WTC11 (cell line): ENCODE measurements around the gene PDPK1. TPM values are rescaled to one million over a fixed set of nuclear protein-coding genes. Genes with fewer than 3 reads are reported as not detected.
A peak's percentile ranks its signal among the peaks of the same experiment; 100 is the strongest.

Experiments
- EMX1 ChIP-seq: fragments of 250-450 bp; sonication (Bioruptor Pico); IDR thresholded peaks from 2 replicates; pipeline ENCODE4 v1.8.0; 2021; ENCODE audit warnings: mild to moderate bottlenecking
- FOXK1 ChIP-seq: sonication (generic); formaldehyde crosslinking; IDR thresholded peaks from 2 replicates; pipeline ENCODE4 v1.8.0; 2022; ENCODE audit warnings: mild to moderate bottlenecking, moderate library complexity, missing genetic modification reagents
- FOXP1 ChIP-seq: sonication (generic); formaldehyde crosslinking; IDR thresholded peaks from 2 replicates; pipeline ENCODE4 v1.8.0; 2022; ENCODE audit warnings: missing genetic modification reagents, mild to moderate bottlenecking, moderate library complexity, borderline replicate concordance
- GABPB1 ChIP-seq: sonication (generic); formaldehyde crosslinking; IDR thresholded peaks from 2 replicates; pipeline ENCODE4 v1.8.1; 2023; ENCODE audit warnings: mild to moderate bottlenecking, missing genetic modification reagents
- IRF2 ChIP-seq: sonication (generic); formaldehyde crosslinking; IDR thresholded peaks from 2 replicates; pipeline ENCODE4 v1.8.0; 2022; ENCODE audit warnings: low read depth, missing genetic modification reagents, borderline replicate concordance
- JUN ChIP-seq: sonication (generic); formaldehyde crosslinking; IDR thresholded peaks from 2 replicates; pipeline ENCODE4 v1.8.0; 2023; ENCODE audit warnings: mild to moderate bottlenecking, missing genetic modification reagents
- KAT7 ChIP-seq: sonication (generic); formaldehyde crosslinking; IDR thresholded peaks from 2 replicates; pipeline ENCODE4 v1.8.1; 2023; ENCODE audit warnings: missing genetic modification reagents, mild to moderate bottlenecking, borderline replicate concordance
- MXD4 ChIP-seq: fragments of 250-450 bp; sonication (Bioruptor Pico); IDR thresholded peaks from 2 replicates; pipeline ENCODE4 v1.8.0; 2021; ENCODE audit warnings: mild to moderate bottlenecking, moderate library complexity, borderline replicate concordance
- NFATC4 ChIP-seq: fragments of 250-450 bp; sonication (Bioruptor Pico); IDR thresholded peaks from 2 replicates; pipeline ENCODE4 v1.9.0; 2021; ENCODE audit warnings: mild to moderate bottlenecking
- NFE2L1 ChIP-seq: sonication (generic); formaldehyde crosslinking; IDR thresholded peaks from 2 replicates; pipeline ENCODE4 v1.8.1; 2023; ENCODE audit warnings: missing genetic modification reagents
- NFYB ChIP-seq: sonication (generic); formaldehyde crosslinking; conservative IDR thresholded peaks from 2 replicates; pipeline ENCODE4 v1.8.0; 2022; ENCODE audit warnings: low read depth, missing genetic modification reagents
- OVOL2 ChIP-seq: fragments of 250-450 bp; sonication (Bioruptor Pico); IDR thresholded peaks from 2 replicates; pipeline ENCODE4 v1.9.0; 2021; ENCODE audit warnings: mild to moderate bottlenecking, borderline replicate concordance
- RELA ChIP-seq: sonication (generic); formaldehyde crosslinking; IDR thresholded peaks from 2 replicates; pipeline ENCODE4 v1.8.1; 2022; ENCODE audit warnings: missing genetic modification reagents, mild to moderate bottlenecking, borderline replicate concordance
- TEAD1 ChIP-seq: sonication (generic); formaldehyde crosslinking; IDR thresholded peaks from 2 replicates; pipeline ENCODE4 v1.8.0; 2022; ENCODE audit warnings: mild to moderate bottlenecking, missing genetic modification reagents
- TEAD4 ChIP-seq: sonication (generic); formaldehyde crosslinking; IDR thresholded peaks from 2 replicates; pipeline ENCODE4 v1.8.0; 2022; ENCODE audit warnings: mild to moderate bottlenecking, missing genetic modification reagents
- TP53 ChIP-seq: sonication (generic); formaldehyde crosslinking; IDR thresholded peaks from 2 replicates; pipeline ENCODE4 v1.8.1; 2023; ENCODE audit warnings: mild to moderate bottlenecking, missing genetic modification reagents
- ZNF121 ChIP-seq: sonication (generic); formaldehyde crosslinking; IDR thresholded peaks from 2 replicates; pipeline ENCODE4 v1.8.0; 2023; ENCODE audit warnings: missing genetic modification reagents
- ZNF138 ChIP-seq: sonication (generic); formaldehyde crosslinking; conservative IDR thresholded peaks from 2 replicates; pipeline ENCODE4 v1.8.1; 2022; ENCODE audit warnings: mild to moderate bottlenecking, moderate library complexity, missing genetic modification reagents
- ZNF232 ChIP-seq: sonication (generic); formaldehyde crosslinking; IDR thresholded peaks from 2 replicates; pipeline ENCODE4 v1.8.0; 2022; ENCODE audit warnings: mild to moderate bottlenecking, missing genetic modification reagents
- ZNF263 ChIP-seq: sonication (generic); formaldehyde crosslinking; IDR thresholded peaks from 2 replicates; pipeline ENCODE4 v1.8.1; 2022; ENCODE audit warnings: low read depth, mild to moderate bottlenecking, moderate library complexity, missing genetic modification reagents
- ZNF423 ChIP-seq: fragments of 250-450 bp; sonication (Bioruptor Pico); IDR thresholded peaks from 2 replicates; pipeline ENCODE4 v2.1.2; 2022; ENCODE audit warnings: mild to moderate bottlenecking, moderate library complexity
- total RNA-seq: library from RNA; stranded (reverse); gene quantifications from 3 replicates; pipeline ENCODE4 v1.2.3, GENCODE V29; 2021
- TF ChIP-seq, protein P1 (sequence below): sonication (generic); formaldehyde crosslinking; IDR thresholded peaks from 2 replicates; pipeline ENCODE4 v1.8.1; 2023; ENCODE audit warnings: mild to moderate bottlenecking, missing genetic modification reagents, borderline replicate concordance
- TF ChIP-seq, protein P2 (sequence below): sonication (generic); formaldehyde crosslinking; IDR thresholded peaks from 2 replicates; pipeline ENCODE4 v1.8.0; 2022; ENCODE audit warnings: mild to moderate bottlenecking, missing genetic modification reagents
- TF ChIP-seq, protein P3 (sequence below): sonication (generic); formaldehyde crosslinking; IDR thresholded peaks from 2 replicates; pipeline ENCODE4 v1.8.1; 2022; ENCODE audit warnings: low read depth, missing genetic modification reagents, borderline replicate concordance
- TF ChIP-seq, protein P4 (sequence below): sonication (generic); formaldehyde crosslinking; conservative IDR thresholded peaks from 2 replicates; pipeline ENCODE4 v1.8.1; 2022; ENCODE audit warnings: mild to moderate bottlenecking, missing genetic modification reagents
- TF ChIP-seq, protein P5 (sequence below): sonication (generic); formaldehyde crosslinking; IDR thresholded peaks from 2 replicates; pipeline ENCODE4 v1.8.0; 2023; ENCODE audit warnings: missing genetic modification reagents, mild to moderate bottlenecking, borderline replicate concordance
- TF ChIP-seq, protein P6 (sequence below): sonication (generic); formaldehyde crosslinking; IDR thresholded peaks from 2 replicates; pipeline ENCODE4 v1.8.1; 2023; ENCODE audit warnings: mild to moderate bottlenecking, missing genetic modification reagents

Gene PDPK1
- total RNA-seq, 1 experiment from 2014 or later, result 31.4 TPM

DNA sequence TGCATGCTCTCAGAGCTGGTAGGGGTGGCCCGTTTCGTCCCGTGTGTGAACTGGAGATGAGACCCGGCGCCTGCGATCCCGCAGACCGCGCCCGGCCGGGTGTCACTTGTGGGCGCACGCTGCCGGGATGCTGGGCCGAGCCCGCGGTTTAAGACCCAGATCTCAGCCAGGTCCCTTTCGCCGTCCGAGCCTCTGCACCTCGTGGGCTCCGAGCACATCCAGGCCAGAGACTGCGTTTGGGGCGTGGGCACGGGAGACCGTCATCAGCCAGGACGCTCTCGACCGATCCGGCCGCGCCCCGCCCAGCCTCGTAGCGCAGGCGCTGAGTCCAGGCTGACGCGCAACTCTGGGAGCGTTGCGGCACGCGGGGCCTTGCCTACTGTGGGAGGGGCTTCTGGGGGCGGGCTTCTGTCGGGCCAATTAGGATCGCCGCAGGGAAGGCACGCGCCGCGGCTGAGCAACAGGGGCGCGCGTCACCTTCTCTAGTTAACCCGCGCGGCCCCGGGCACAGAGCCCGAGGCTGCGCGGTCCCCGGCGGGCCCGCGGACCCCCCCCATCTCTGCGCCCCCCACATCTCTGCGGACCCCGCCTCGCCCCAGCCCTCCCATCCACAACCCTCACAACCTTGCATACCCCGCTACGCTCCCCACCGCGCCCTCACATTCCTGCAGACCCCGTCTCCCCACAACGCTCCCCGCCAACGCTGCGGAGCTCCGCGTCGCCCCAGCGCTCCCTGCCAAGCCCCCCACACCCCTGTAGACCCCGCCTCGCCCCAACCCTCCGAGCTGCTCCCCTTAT is 5.9 kb upstream of the PDPK1 start (continued):
- 0 out of 2 replicates have a peak, but pooled peaks have one; percentile 23 for TF ChIP-seq NFYB (CRISPR knock-in tag)
- TF ChIP-seq FOXK1 (CRISPR knock-in tag), result peak; percentile 95
- peak; percentile 57 for TF ChIP-seq NFATC4 (CRISPR knock-in tag)
- 0 out of 2 replicates have a peak, but pooled peaks have one; percentile 23 for TF ChIP-seq ZNF121 (CRISPR knock-in tag)
- TF ChIP-seq, protein P1, sequence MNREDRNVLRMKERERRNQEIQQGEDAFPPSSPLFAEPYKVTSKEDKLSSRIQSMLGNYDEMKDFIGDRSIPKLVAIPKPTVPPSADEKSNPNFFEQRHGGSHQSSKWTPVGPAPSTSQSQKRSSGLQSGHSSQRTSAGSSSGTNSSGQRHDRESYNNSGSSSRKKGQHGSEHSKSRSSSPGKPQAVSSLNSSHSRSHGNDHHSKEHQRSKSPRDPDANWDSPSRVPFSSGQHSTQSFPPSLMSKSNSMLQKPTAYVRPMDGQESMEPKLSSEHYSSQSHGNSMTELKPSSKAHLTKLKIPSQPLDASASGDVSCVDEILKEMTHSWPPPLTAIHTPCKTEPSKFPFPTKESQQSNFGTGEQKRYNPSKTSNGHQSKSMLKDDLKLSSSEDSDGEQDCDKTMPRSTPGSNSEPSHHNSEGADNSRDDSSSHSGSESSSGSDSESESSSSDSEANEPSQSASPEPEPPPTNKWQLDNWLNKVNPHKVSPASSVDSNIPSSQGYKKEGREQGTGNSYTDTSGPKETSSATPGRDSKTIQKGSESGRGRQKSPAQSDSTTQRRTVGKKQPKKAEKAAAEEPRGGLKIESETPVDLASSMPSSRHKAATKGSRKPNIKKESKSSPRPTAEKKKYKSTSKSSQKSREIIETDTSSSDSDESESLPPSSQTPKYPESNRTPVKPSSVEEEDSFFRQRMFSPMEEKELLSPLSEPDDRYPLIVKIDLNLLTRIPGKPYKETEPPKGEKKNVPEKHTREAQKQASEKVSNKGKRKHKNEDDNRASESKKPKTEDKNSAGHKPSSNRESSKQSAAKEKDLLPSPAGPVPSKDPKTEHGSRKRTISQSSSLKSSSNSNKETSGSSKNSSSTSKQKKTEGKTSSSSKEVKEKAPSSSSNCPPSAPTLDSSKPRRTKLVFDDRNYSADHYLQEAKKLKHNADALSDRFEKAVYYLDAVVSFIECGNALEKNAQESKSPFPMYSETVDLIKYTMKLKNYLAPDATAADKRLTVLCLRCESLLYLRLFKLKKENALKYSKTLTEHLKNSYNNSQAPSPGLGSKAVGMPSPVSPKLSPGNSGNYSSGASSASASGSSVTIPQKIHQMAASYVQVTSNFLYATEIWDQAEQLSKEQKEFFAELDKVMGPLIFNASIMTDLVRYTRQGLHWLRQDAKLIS (CRISPR knock-in tag), result no peak
- 0 out of 2 replicates have a peak, but pooled peaks have one; percentile 46 for TF ChIP-seq JUN (CRISPR knock-in tag)
- no peak for TF ChIP-seq NFE2L1 (CRISPR knock-in tag)
- TF ChIP-seq ZNF423 (CRISPR knock-in tag), result no peak
- TF ChIP-seq ZNF138 (CRISPR knock-in tag), result 0 out of 2 replicates have a peak, but pooled peaks have one; percentile 81
- peak; percentile 90 for TF ChIP-seq TEAD1 (CRISPR knock-in tag)
- peak; percentile 91 for TF ChIP-seq GABPB1 (CRISPR knock-in tag)
- peak; percentile 95; the same call in 1 of the 2 replicates for TF ChIP-seq KAT7
- TF ChIP-seq, protein P2, sequence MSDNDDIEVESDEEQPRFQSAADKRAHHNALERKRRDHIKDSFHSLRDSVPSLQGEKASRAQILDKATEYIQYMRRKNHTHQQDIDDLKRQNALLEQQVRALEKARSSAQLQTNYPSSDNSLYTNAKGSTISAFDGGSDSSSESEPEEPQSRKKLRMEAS (CRISPR knock-in tag), result peak; percentile 93
- no peak for TF ChIP-seq TEAD4
- TF ChIP-seq IRF2 (CRISPR knock-in tag), result no peak
- TF ChIP-seq, protein P3, sequence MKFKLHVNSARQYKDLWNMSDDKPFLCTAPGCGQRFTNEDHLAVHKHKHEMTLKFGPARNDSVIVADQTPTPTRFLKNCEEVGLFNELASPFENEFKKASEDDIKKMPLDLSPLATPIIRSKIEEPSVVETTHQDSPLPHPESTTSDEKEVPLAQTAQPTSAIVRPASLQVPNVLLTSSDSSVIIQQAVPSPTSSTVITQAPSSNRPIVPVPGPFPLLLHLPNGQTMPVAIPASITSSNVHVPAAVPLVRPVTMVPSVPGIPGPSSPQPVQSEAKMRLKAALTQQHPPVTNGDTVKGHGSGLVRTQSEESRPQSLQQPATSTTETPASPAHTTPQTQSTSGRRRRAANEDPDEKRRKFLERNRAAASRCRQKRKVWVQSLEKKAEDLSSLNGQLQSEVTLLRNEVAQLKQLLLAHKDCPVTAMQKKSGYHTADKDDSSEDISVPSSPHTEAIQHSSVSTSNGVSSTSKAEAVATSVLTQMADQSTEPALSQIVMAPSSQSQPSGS, result no peak
- TF ChIP-seq ZNF263 (CRISPR knock-in tag), result 0 out of 2 replicates have a peak, but pooled peaks have one; percentile 27
- TF ChIP-seq OVOL2 (CRISPR knock-in tag), result no peak
- TF ChIP-seq MXD4 (CRISPR knock-in tag), result no peak
- TF ChIP-seq FOXP1 (CRISPR knock-in tag), result peak; percentile 97
- TF ChIP-seq ZNF232 (CRISPR knock-in tag), result peak; percentile 92; the same call in 1 of the 2 replicates
- peak; percentile 94 for TF ChIP-seq TP53 (CRISPR knock-in tag)
- TF ChIP-seq, protein P4, sequence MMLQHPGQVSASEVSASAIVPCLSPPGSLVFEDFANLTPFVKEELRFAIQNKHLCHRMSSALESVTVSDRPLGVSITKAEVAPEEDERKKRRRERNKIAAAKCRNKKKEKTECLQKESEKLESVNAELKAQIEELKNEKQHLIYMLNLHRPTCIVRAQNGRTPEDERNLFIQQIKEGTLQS (CRISPR knock-in tag), result no peak
- TF ChIP-seq RELA (CRISPR knock-in tag), result peak; percentile 84; the same call in 1 of the 2 replicates
- TF ChIP-seq, protein P5, sequence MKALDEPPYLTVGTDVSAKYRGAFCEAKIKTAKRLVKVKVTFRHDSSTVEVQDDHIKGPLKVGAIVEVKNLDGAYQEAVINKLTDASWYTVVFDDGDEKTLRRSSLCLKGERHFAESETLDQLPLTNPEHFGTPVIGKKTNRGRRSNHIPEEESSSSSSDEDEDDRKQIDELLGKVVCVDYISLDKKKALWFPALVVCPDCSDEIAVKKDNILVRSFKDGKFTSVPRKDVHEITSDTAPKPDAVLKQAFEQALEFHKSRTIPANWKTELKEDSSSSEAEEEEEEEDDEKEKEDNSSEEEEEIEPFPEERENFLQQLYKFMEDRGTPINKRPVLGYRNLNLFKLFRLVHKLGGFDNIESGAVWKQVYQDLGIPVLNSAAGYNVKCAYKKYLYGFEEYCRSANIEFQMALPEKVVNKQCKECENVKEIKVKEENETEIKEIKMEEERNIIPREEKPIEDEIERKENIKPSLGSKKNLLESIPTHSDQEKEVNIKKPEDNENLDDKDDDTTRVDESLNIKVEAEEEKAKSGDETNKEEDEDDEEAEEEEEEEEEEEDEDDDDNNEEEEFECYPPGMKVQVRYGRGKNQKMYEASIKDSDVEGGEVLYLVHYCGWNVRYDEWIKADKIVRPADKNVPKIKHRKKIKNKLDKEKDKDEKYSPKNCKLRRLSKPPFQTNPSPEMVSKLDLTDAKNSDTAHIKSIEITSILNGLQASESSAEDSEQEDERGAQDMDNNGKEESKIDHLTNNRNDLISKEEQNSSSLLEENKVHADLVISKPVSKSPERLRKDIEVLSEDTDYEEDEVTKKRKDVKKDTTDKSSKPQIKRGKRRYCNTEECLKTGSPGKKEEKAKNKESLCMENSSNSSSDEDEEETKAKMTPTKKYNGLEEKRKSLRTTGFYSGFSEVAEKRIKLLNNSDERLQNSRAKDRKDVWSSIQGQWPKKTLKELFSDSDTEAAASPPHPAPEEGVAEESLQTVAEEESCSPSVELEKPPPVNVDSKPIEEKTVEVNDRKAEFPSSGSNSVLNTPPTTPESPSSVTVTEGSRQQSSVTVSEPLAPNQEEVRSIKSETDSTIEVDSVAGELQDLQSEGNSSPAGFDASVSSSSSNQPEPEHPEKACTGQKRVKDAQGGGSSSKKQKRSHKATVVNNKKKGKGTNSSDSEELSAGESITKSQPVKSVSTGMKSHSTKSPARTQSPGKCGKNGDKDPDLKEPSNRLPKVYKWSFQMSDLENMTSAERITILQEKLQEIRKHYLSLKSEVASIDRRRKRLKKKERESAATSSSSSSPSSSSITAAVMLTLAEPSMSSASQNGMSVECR (CRISPR knock-in tag), result peak; percentile 75; the same call in 1 of the 2 replicates
- no peak for TF ChIP-seq EMX1 (CRISPR knock-in tag)
- TF ChIP-seq, protein P6, sequence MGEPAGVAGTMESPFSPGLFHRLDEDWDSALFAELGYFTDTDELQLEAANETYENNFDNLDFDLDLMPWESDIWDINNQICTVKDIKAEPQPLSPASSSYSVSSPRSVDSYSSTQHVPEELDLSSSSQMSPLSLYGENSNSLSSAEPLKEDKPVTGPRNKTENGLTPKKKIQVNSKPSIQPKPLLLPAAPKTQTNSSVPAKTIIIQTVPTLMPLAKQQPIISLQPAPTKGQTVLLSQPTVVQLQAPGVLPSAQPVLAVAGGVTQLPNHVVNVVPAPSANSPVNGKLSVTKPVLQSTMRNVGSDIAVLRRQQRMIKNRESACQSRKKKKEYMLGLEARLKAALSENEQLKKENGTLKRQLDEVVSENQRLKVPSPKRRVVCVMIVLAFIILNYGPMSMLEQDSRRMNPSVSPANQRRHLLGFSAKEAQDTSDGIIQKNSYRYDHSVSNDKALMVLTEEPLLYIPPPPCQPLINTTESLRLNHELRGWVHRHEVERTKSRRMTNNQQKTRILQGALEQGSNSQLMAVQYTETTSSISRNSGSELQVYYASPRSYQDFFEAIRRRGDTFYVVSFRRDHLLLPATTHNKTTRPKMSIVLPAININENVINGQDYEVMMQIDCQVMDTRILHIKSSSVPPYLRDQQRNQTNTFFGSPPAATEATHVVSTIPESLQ, result no peak
